ENCODE data around the gene LRRC23. TPM values are rescaled to one million over a fixed set of nuclear protein-coding genes. Genes with fewer than 3 reads are reported as not detected.
"Not testable (repeated sequence)": the region's sequence is repeated elsewhere in the genome, so short reads cannot be mapped to it uniquely, and the experiment has no call there.

Gene LRRC23, protein sequence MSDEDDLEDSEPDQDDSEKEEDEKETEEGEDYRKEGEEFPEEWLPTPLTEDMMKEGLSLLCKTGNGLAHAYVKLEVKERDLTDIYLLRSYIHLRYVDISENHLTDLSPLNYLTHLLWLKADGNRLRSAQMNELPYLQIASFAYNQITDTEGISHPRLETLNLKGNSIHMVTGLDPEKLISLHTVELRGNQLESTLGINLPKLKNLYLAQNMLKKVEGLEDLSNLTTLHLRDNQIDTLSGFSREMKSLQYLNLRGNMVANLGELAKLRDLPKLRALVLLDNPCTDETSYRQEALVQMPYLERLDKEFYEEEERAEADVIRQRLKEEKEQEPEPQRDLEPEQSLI
- 9.3 TPM for polyA plus RNA-seq (ENCODE audit: insufficient read length)

DNA sequence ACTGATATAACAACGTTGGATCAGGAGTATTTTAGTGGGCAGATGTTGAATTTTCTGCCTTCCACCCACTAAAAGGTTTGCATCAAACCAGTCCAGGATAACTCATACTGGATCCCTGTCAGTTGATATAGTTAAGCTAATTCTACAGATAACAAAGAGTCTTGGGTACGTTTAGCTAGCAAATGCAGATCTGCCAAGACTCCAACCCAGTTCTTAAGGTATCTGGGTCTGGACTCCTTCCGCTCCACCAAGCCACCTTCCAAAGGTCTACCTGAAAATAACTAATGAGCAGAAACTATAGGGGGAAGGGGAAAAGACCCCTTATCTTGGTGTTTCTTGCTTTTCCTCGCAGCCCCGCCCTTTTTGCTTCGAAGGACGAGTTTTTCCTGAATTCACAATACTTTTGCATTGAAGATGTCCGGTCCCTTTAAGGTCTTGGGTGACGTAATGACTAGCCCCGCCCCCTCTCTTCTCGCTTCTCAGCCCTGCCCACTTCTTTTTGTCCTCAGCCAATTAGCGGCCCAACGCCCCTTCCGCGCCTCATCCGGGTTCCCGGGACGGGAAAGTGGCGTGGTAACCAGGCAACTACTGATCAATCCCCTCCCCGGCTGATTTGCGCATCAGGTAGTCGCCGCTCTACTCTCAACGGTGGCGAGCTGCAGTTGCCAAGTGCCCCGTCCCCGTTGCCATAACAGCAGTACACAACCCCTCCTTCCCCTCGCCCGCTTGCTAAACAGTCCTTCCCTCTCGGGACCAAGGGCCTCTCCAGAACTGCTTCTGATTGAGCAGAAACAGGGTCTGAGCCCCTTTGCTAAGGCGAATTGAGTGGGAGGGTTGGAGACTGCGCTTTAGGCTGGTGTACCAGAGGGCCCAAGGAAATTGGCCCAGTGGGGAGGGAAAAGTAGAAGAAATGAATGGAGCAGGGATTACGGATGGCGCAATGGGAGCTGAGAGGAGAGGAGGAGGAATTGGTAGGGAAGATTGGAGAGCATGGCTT is at the start of gene LRRC23:
LRRC23 (plus strand) TSS at position 543 of the 997 bp plus-strand sequence. CDS start 812 bp downstream, outside the sequence.
- peak; percentile 97 for DNase-seq

DNA sequence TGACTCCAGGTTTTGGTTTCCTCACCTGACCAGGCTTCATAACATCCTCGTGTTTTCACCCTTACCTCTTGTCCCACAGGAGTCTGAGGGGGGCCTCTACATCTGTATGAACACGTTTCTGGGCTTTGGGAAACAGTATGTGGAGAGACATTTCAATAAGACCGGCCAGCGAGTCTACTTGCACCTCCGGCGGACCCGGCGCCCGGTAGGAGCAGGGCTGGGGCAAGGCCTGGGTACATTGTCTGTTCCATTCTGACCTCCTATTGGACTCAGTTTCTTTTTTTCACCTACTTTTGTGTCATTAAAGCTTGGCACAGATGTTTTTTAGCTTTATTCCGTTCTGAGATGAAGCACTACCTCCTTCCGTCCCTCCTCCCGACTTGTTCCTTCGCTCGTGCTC is 49.3 kb upstream of the LRRC23 start:
- no peak for DNase-seq

DNA sequence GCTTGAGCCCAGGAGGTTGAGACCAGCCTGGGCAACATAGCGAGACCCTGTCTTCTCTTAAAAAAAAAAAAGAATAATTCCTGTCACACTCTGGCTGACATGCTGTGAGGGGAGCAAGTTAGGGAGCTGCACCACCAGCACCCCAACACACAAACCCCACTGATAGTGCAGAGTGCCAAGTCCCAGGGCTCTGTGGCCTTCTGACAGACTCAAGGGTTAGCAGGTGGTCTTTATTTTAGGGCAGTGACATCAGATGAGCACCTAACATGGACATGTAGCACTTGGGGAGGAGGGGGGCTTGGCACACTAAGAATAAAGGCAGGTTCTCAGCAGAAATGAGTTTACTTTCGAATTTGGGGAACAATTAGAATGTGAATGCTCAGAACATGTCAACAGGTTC is 45.8 kb upstream of the LRRC23 start:
- no peak for DNase-seq

DNA sequence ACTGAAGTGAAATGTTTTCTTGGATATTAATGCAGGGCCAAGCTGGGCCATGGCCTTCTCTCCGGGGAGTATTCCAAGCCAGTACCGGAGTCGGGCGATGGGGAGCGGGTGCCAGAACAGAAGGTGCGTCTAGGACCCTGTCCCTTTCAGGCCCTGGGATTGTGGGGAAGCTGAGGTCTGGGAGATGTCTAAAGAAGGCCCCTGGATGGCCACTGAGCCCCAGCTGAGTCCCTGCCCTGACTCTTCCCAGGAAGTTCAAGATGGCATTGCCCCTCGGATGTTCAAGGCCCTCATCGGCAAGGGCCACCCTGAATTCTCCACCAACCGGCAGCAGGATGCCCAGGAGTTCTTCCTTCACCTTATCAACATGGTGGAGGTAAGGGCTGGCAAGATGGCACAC is 44.5 kb upstream of the LRRC23 start:
- no peak for DNase-seq

- no peak for DNase-seq
Measured at GRCh38 chr12:6860942-6861341, 43.7 kb upstream of the LRRC23 start.

- no peak for DNase-seq
Measured at GRCh38 chr12:6861391-6861790, 43.2 kb upstream of the LRRC23 start.

DNA sequence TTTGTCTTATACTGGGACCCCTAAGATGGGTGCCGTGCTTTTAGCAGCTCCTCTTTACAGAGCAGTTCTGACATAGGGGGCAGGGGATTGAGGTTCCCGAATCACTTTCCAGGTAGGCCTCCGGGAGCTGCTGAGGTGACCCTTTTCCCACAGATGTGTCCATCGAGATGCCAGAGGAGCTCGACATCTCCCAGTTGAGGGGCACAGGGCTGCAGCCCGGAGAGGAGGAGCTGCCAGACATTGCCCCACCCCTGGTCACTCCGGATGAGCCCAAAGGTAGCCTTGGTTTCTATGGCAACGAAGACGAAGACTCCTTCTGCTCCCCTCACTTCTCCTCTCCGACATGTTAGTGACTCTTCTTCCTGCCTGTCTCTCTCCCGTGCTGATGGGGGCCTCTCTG is 41.6 kb upstream of the LRRC23 start:
- no peak for DNase-seq

- DNase-seq: no peak
Measured at GRCh38 chr12:6863586-6864321, 40.9 kb upstream of the LRRC23 start.

DNA sequence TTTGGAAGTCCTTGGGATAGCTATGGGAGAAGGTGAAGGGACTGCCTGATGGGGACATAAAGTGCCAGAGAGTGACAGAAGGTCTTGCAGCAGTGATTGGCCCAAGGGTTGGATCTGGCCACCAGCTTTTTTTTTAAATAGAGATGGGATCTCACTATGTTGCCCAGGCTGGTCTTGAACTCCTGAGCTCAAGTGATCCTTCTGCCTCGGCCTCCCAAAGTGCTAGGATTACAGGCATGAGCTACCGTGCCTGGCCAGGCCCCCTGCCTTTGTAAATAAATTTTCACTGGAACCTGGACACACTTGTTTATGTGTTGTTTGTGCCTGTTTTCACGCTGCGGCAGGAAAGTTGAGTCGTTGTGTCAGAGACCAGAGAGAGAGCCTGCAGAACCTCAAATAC is 39.3 kb upstream of the LRRC23 start:
- DNase-seq: not testable (repeated sequence)

DNA sequence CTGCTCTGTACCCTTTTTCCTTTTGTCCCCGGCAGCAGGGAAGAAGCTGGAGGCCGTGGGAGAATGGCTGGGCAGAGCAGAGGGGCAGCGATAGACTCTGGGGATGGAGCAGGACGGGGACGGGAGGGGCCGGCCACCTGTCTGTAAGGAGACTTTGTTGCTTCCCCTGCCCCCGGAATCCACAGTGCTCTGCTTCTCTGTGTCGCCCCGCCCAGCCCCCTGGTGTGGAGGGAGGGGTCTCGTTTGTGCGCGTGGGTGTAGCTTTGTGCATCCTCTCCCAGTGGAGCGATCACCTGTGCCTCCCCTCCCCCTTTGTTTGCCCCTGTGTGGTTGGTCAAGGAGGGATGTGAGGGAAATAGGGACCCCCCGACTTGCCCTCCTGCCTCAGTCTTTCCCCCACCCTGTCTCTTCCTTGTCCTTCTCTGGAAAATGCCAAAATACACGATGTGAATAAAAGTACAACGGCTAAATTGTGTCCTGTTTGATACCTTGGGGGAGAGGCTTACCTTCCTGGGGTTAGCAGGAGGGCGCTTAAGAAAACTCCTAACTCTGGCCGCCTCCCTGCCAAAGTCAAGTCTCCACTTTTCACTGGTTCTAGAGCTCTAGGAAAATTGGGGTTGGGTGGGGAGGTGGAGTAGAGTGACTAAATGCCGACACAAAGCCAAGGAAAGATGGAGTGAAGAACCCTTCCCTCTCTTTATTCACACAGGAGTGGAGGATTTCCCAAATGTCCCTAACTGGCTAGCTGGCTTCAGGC is 38.3 kb upstream of the LRRC23 start:
- no peak for DNase-seq

DNA sequence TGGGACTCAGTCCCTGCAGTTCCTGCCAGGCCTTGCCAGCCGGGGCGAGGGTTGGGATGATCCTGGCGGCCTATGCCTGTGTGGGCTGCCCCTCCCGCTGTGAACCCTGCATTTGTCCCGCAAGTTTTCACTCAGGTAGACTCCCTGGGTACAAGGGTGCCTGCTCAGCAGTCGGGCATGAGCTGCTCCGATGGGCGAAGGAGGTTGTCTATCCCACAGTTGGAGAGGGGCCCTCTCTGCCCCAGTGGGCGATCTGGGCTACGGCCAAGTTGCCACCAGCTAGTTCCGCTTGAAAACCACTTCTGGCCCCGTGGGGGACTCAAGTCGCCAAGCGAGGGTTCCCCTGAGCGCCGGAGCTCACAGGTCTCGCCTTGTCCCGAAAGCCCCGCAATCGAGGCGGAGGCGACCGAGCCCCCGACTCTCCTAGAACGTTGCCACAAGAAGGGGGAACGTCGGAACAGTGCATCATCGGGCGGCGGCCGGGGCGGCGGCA is 37.7 kb upstream of the LRRC23 start:
- no peak for DNase-seq

DNA sequence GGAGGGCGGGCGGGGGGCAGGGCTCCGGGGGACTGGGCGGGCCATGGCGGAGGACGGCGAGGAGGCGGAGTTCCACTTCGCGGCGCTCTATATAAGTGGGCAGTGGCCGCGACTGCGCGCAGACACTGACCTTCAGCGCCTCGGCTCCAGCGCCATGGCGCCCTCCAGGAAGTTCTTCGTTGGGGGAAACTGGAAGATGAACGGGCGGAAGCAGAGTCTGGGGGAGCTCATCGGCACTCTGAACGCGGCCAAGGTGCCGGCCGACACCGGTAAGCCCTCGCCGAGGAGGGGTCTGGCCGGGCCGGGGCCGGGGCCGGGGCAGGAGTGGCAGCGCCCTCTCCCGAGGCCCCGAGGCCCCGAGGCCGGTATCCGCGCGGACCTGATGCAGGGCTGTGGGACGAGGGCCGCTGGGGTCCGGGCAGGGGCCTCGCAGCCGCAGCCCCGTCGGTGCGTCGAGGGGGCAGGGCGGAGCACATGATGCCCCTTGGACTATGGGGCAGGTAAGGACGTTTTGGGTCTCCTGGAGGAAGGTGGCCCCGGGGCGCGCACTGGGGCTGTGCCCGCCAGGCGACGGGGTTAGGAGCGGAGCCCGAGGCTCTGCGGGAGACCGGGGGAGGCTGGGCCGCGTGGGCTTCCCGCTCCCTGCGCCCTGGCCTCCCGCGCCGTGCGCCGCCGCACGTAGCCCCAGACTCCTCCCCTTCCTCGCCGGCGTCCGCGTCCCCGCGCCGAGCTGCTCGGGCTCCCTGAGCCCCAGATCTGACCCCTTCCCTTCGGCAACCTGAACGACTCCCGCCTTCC is 37.0 kb upstream of the LRRC23 start, which contains the start of gene TPI1:
TPI1 (plus strand) TSS at position 119 of the 798 bp plus-strand sequence; CDS start at position 155, 36 bp downstream.
- peak; percentile 89 for DNase-seq

- no peak for DNase-seq
Measured at GRCh38 chr12:6868211-6869048, 36.2 kb upstream of the LRRC23 start.

- DNase-seq: peak; percentile 78
Measured at GRCh38 chr12:6869049-6870021, 35.3 kb upstream of the LRRC23 start.

DNA sequence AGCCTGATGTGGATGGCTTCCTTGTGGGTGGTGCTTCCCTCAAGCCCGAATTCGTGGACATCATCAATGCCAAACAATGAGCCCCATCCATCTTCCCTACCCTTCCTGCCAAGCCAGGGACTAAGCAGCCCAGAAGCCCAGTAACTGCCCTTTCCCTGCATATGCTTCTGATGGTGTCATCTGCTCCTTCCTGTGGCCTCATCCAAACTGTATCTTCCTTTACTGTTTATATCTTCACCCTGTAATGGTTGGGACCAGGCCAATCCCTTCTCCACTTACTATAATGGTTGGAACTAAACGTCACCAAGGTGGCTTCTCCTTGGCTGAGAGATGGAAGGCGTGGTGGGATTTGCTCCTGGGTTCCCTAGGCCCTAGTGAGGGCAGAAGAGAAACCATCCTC is 34.3 kb upstream of the LRRC23 start:
- not testable (repeated sequence) for DNase-seq

DNA sequence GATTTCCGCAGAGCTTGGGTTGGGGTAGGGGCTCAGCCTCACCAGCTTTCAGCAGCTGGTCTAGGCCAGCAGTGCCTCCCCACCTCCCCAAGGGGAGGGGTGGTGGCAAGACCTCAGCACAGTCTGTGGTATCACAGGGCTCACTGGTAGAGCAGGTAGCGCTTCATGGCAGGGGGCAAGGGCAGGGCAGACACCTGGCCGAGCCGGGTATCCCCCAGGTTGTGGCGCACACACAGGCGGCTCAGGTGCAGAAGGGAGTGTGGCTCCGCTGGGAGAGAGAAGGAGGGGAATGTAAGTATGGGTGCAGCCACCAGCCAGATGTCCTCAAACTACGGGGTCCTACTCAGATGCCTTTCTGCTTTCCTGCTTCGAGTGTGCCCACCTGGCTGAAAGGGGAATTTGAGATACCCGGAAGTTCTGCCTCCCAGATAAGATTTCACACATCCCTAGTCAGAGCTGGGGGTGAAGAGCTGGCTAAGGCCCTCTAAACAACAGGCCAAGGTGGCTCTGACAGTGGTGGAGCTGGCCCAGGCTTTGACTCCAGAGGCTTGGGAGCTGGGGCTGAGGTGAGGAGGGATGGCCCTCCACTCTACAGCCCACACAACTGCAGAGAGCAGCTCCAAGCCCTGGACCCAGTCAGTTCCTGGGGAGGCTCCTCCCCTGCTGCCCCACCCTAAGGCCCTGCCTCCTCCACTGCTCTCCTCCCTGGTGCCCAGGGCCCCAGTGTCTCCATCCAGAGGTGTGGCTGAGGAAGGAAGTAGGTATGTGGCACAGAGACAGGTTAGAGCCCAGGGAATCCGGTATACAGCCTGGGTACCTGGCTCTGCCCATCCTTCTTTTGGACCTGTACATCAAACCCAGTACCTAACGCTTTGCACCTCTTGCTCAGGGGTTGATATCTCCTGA is 33.3 kb upstream of the LRRC23 start:
- no peak for DNase-seq

All from hindlimb muscle (tissue), 1 donor.